Neuronal stem cell (in vitro differentiated cells): Measurements from ENCODE around the gene ITPKC.

ENCODE experiments used
- DNase-seq: peaks from one replicate; pipeline ENCODE4 v3.0.0-alpha.2; 2013; ENCODE audit warnings: low spot score
- H2AFZ ChIP-seq: one replicate; pipeline ENCODE4 v1.6.1; 2013; ENCODE audit warnings: mild to moderate bottlenecking, low read length, inconsistent platforms
- H2AK5ac ChIP-seq: 2 replicates; pipeline ENCODE4 v1.6.1; 2013; ENCODE audit warnings: low read depth, mild to moderate bottlenecking, inconsistent platforms, low read length, moderate library complexity, mixed read lengths
- H2BK120ac ChIP-seq: 2 replicates; pipeline ENCODE4 v1.6.1; 2013; ENCODE audit warnings: low read depth, mild to moderate bottlenecking, inconsistent platforms, low read length, moderate library complexity, mixed read lengths
- H2BK12ac ChIP-seq: one replicate; pipeline ENCODE4 v1.6.1; 2013; ENCODE audit warnings: low read length, inconsistent platforms
- H2BK15ac ChIP-seq: 2 replicates; pipeline ENCODE4 v1.6.1; 2013; ENCODE audit warnings: mild to moderate bottlenecking, low read length, inconsistent platforms, mixed read lengths
- H2BK5ac ChIP-seq: one replicate; pipeline ENCODE4 v1.6.1; 2013; ENCODE audit warnings: inconsistent platforms, mild to moderate bottlenecking, low read length, moderate library complexity
- H3K14ac ChIP-seq: one replicate; pipeline ENCODE4 v1.6.1; 2013; ENCODE audit warnings: low read length, inconsistent platforms
- H3K18ac ChIP-seq: 2 replicates; pipeline ENCODE4 v1.6.1; 2013; ENCODE audit warnings: low read length, inconsistent platforms
- H3K23ac ChIP-seq: 2 replicates; pipeline ENCODE4 v1.6.1; 2013; ENCODE audit warnings: low read depth, mild to moderate bottlenecking, mixed read lengths, low read length, inconsistent platforms; ENCODE audit not compliant: poor library complexity
- H3K27ac ChIP-seq: replicated peaks from 3 replicates; pipeline ENCODE4 v1.5.1; 2013; ENCODE audit warnings: low read length, inconsistent platforms
- H3K27me3 ChIP-seq, 3 experiments: 2 replicates each; pipeline ENCODE4 v1.6.1; 2013; ENCODE audit warnings: low read length in 3 of 3, mild to moderate bottlenecking in 2 of 3, inconsistent platforms in 1 of 3, low read depth in 1 of 3, mixed read lengths in 1 of 3, moderate library complexity in 1 of 3; ENCODE audit not compliant: control insufficient read depth in 3 of 3, insufficient read depth in 3 of 3
- H3K36me3 ChIP-seq, 2 donors: replicated peaks in 1 of 2; 2 replicates each; pipeline ENCODE4 v1.6.1; 2013; ENCODE audit warnings: low read length in 2 of 2; ENCODE audit not compliant: control insufficient read depth in 2 of 2, insufficient read depth in 2 of 2
- H3K4ac ChIP-seq: 2 replicates; pipeline ENCODE4 v1.6.1; 2013; ENCODE audit warnings: inconsistent platforms, mild to moderate bottlenecking, low read length, moderate library complexity
- H3K4me1 ChIP-seq, 2 donors: 1 replicate in 1 of 2; 2 replicates in 1 of 2; pipeline ENCODE4 v1.6.1; 2013; ENCODE audit warnings: low read length in 2 of 2, low read depth in 1 of 2; ENCODE audit not compliant: control insufficient read depth in 2 of 2, insufficient read depth in 1 of 2
- H3K4me2 ChIP-seq: one replicate; pipeline ENCODE4 v1.6.1; 2013; ENCODE audit warnings: mild to moderate bottlenecking, low read length, inconsistent platforms; ENCODE audit not compliant: insufficient read depth, poor library complexity, severe bottlenecking
- H3K4me3 ChIP-seq, 2 donors: 2 replicates each; pipeline ENCODE4 v1.5.1; 2013; ENCODE audit warnings: low read length in 2 of 2, mild to moderate bottlenecking in 2 of 2, inconsistent platforms in 1 of 2, moderate library complexity in 1 of 2
- H3K79me1 ChIP-seq: one replicate; pipeline ENCODE4 v1.6.1; 2013; ENCODE audit warnings: low read depth, mild to moderate bottlenecking, inconsistent platforms, low read length, moderate library complexity
- H3K9ac ChIP-seq: one replicate; pipeline ENCODE4 v1.6.1; 2013; ENCODE audit warnings: mild to moderate bottlenecking, low read depth, low read length, inconsistent platforms; ENCODE audit not compliant: poor library complexity
- H3K9me3 ChIP-seq, 2 donors: replicated peaks in 1 of 2; 2 replicates each; pipeline versions ENCODE3 to v1.6.1; 2013; ENCODE audit warnings: low read length in 2 of 2, mild to moderate bottlenecking in 2 of 2, inconsistent platforms in 1 of 2, low read depth in 1 of 2, mixed read lengths in 1 of 2, moderate library complexity in 1 of 2; ENCODE audit not compliant: control insufficient read depth in 2 of 2, insufficient read depth in 1 of 2
- H4K8ac ChIP-seq: one replicate; pipeline ENCODE4 v1.6.1; 2013; ENCODE audit warnings: low read depth, mild to moderate bottlenecking, inconsistent platforms, low read length, moderate library complexity
- H4K91ac ChIP-seq: one replicate; pipeline ENCODE4 v1.6.1; 2013; ENCODE audit warnings: low read length, low read depth, mild to moderate bottlenecking, inconsistent platforms; ENCODE audit not compliant: poor library complexity
- WGBS, 2 donors: extraction: QIAGEN DNeasy Blood & Tissue Kit; methylation state at CpG; one replicate each; pipeline ENCODE4 v1.1.7; 2013; ENCODE audit warnings: missing lambda C conversion rate in 2 of 2, mixed read lengths in 1 of 2; ENCODE audit not compliant: insufficient read length in 2 of 2, insufficient replicate concordance in 1 of 2; ENCODE audit errors: extremely low coverage in 2 of 2; 5-methylcytosine and 5-hydroxymethylcytosine counted together

Gene ITPKC

GRCh38 chr19:40777645-40777936, 60.7 kb downstream of the ITPKC start:
- peaks cover 0 to 6% of the 10 kb centered on the region in 2 donors for H3K4me1 ChIP-seq
- no peak overlapping the region for H4K91ac ChIP-seq
- H3K27me3 ChIP-seq, result no peaks in the 10 kb centered on the region
- no CpG with 5 or more reads among the region's 10 CpGs for WGBS, 2 donors
- peak overlapping the region; percentile 25 for H3K18ac ChIP-seq
- H3K4me2 ChIP-seq, result peak overlapping the region; percentile 58
- H2BK120ac ChIP-seq, result no peak overlapping the region
- no peaks in the 10 kb centered on the region for H3K79me1 ChIP-seq
- H3K4ac ChIP-seq, result no peak overlapping the region
- peak overlapping the region; percentile 100 for H3K27ac ChIP-seq
- H3K23ac ChIP-seq, result peak overlapping the region; percentile 18
- peak overlapping the region; percentile 64 to 81 for H3K4me3 ChIP-seq
- H4K8ac ChIP-seq, result no peak overlapping the region
- no peak overlapping the region for H2AK5ac ChIP-seq
- H2BK15ac ChIP-seq, result no peak overlapping the region
- H3K36me3 ChIP-seq, result peaks cover 0 to 1% of the 10 kb centered on the region in 2 donors
- H3K9me3 ChIP-seq, result no peaks in the 10 kb centered on the region
- no peak overlapping the region for H2BK5ac ChIP-seq
- no peak overlapping the region for H3K14ac ChIP-seq
- H3K9ac ChIP-seq, result peak overlapping the region; percentile 38
- peak overlapping the region; percentile 35 for H2AFZ ChIP-seq
- no peak overlapping the region for H2BK12ac ChIP-seq
- DNase-seq, result no peak

- Histone ChIP-seq H3K79me1 (no peaks in the 10 kb centered on the region), H3K4me2 (peak within 1 kb of the TSS; percentile 58)
Observed at GRCh38 chr19:40777937-40778705, 61.2 kb downstream of the ITPKC start, which contains the start of gene RAB4B. RAB4B (plus strand) TSS chr19:40778247; CDS start chr19:40778376, 129 bp downstream.

GRCh38 chr19:40778706-40779284, 61.9 kb downstream of the ITPKC start:
- DNase-seq, result no peak
- no peak overlapping the region for H4K8ac ChIP-seq
- no CpG with 5 or more reads among the region's 7 CpGs for WGBS, 2 donors
- H2BK15ac ChIP-seq, result no peak overlapping the region
- H3K4me1 ChIP-seq, result peaks cover 0 to 6% of the 10 kb centered on the region in 2 donors
- no peak overlapping the region for H4K91ac ChIP-seq
- H3K27ac ChIP-seq, result peak overlapping the region; percentile 93
- H2BK120ac ChIP-seq, result no peak overlapping the region
- peak overlapping the region; percentile 55 for H3K4me2 ChIP-seq
- H2BK5ac ChIP-seq, result peak overlapping the region; percentile 30
- peaks cover 1% of the 10 kb centered on the region for H3K79me1 ChIP-seq
- H3K9ac ChIP-seq, result no peak overlapping the region
- no peak overlapping the region for H3K23ac ChIP-seq
- H2AFZ ChIP-seq, result peak overlapping the region; percentile 92
- H3K27me3 ChIP-seq, result no peaks in the 10 kb centered on the region
- no peak overlapping the region for H2BK12ac ChIP-seq
- H3K4ac ChIP-seq, result no peak overlapping the region
- H2AK5ac ChIP-seq, result no peak overlapping the region
- H3K4me3 ChIP-seq, result peak overlapping the region; percentile 64 to 98
- peaks cover 0 to 1% of the 10 kb centered on the region in 2 donors for H3K36me3 ChIP-seq
- no peaks in the 10 kb centered on the region for H3K9me3 ChIP-seq
- peak overlapping the region; percentile 5 for H3K18ac ChIP-seq
- H3K14ac ChIP-seq, result no peak overlapping the region

More at GRCh38 chr19:40777937-40778705, 61.2 kb downstream of the ITPKC start, which contains the start of gene RAB4B:
- H3K27me3 ChIP-seq, result no peaks in the 10 kb centered on the region
- peak within 1 kb of the TSS; percentile 64 to 98 for H3K4me3 ChIP-seq
- H2BK15ac ChIP-seq, result no peak within 1 kb of the TSS
- peak within 1 kb of the TSS; percentile 18 for H3K23ac ChIP-seq
- H2BK120ac ChIP-seq, result no peak within 1 kb of the TSS
- peak within 1 kb of the TSS; percentile 100 for H3K27ac ChIP-seq
- H3K4me1 ChIP-seq, result peaks cover 0 to 6% of the 10 kb centered on the region in 2 donors
- peak within 1 kb of the TSS; percentile 88 for H3K18ac ChIP-seq
- H3K4ac ChIP-seq, result no peak within 1 kb of the TSS
- WGBS, 2 donors, result no CpG with 5 or more reads among the region's 56 CpGs
- no peak within 1 kb of the TSS for H3K14ac ChIP-seq
- H2BK12ac ChIP-seq, result no peak within 1 kb of the TSS
- H2AK5ac ChIP-seq, result peak within 1 kb of the TSS; percentile 70
- H2AFZ ChIP-seq, result peak within 1 kb of the TSS; percentile 92
- no peak within 1 kb of the TSS for H4K91ac ChIP-seq
- H3K9ac ChIP-seq, result peak within 1 kb of the TSS; percentile 77
- H3K9me3 ChIP-seq, result no peaks in the 10 kb centered on the region
- DNase-seq, result peak; percentile 100
- H4K8ac ChIP-seq, result no peak within 1 kb of the TSS
- H2BK5ac ChIP-seq, result peak within 1 kb of the TSS; percentile 30
- peaks cover 0 to 1% of the 10 kb centered on the region in 2 donors for H3K36me3 ChIP-seq

DNA sequence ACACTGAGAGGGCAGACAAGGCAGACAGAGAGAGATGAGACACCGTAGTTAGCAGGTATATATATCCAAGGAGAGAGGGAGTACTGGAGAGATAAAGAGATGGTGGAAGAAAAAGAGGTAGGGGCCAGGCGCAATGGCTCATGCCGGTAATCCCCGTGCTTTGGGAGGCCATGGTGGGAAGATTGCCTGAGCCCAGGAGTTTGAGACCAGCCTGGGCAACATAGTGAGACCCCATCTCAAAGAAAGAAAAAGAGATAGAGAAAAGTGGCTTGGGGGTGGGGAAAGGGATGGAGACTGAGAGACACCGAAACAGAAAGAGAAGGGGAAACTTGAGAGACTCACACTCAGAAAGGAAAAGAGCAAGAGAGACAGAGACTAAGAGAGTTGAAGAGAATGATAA, 63.7 kb downstream of the ITPKC start:
- no peak overlapping the region for H2BK5ac ChIP-seq
- no peak overlapping the region for H3K27ac ChIP-seq
- H3K18ac ChIP-seq, result no peak overlapping the region
- no peaks in the 10 kb centered on the region for H3K27me3 ChIP-seq
- no peak overlapping the region for H4K8ac ChIP-seq
- no peak overlapping the region for H2AK5ac ChIP-seq
- H2BK15ac ChIP-seq, result no peak overlapping the region
- H3K14ac ChIP-seq, result no peak overlapping the region
- WGBS, 2 donors, result no CpG with 5 or more reads among the region's 5 CpGs
- H4K91ac ChIP-seq, result no peak overlapping the region
- H3K4me2 ChIP-seq, result no peak overlapping the region
- H3K9ac ChIP-seq, result no peak overlapping the region
- DNase-seq, result no peak
- peaks cover 3% of the 10 kb centered on the region for H3K79me1 ChIP-seq
- H3K4ac ChIP-seq, result no peak overlapping the region
- no peaks in the 10 kb centered on the region for H3K9me3 ChIP-seq
- peaks cover 0 to 6% of the 10 kb centered on the region in 2 donors for H3K4me1 ChIP-seq
- H2BK12ac ChIP-seq, result no peak overlapping the region
- no peak overlapping the region for H3K23ac ChIP-seq
- no peak overlapping the region for H2AFZ ChIP-seq
- H3K4me3 ChIP-seq, result no peak overlapping the region
- peaks cover 0 to under 1% of the 10 kb centered on the region in 2 donors for H3K36me3 ChIP-seq
- no peak overlapping the region for H2BK120ac ChIP-seq
